Stomach (tissue), 9 donors: ENCODE measurements around the gene GALNT18. TPM values are rescaled to one million over a fixed set of nuclear protein-coding genes. Genes with fewer than 3 reads are reported as not detected.

Experiments
- DNase-seq, 2 donors: peaks; one replicate each; pipeline versions ENCODE4 v3.0.0 to v3.0.0-alpha.2; 2013 to 2019
- H3K27ac ChIP-seq, 5 donors: fragments of 200-600 bp in 4 of 5; sonication (generic) in 4 of 5; one replicate each; pipeline ENCODE4 v1.5.1; 2013 to 2019; ENCODE audit warnings: mild to moderate bottlenecking in 1 of 5, moderate library complexity in 1 of 5
- H3K27me3 ChIP-seq, 3 donors: fragments of 200-600 bp; sonication (generic); one replicate each; pipeline ENCODE4 v1.5.1; 2017 to 2019; ENCODE audit warnings: mixed run types in 1 of 3
- H3K36me3 ChIP-seq, 4 donors: fragments of 200-600 bp; sonication (generic); 1 replicate in 3 of 4; 2 replicates in 1 of 4; pipeline ENCODE4 v1.5.1; 2016 to 2019
- H3K4me1 ChIP-seq, 4 donors: fragments of 200-600 bp; sonication (generic); one replicate each; pipeline ENCODE4 v1.5.1; 2016 to 2019
- H3K4me3 ChIP-seq, 4 donors: fragments of 200-600 bp; sonication (generic) in 3 of 4; one replicate each; pipeline ENCODE4 v1.5.1; 2016 to 2019; ENCODE audit warnings: mild to moderate bottlenecking in 1 of 4
- H3K9me3 ChIP-seq, 4 donors: fragments of 200-600 bp; sonication (generic); one replicate each; pipeline ENCODE4 v1.5.1; 2016 to 2019
- EP300 ChIP-seq: sonication (generic); formaldehyde crosslinking; IDR thresholded peaks from one replicate; pipeline ENCODE4 v1.6.1; 2017; ENCODE audit warnings: antibody characterized with exemption
- POLR2A ChIP-seq, 4 donors: fragments of 450-650 bp; IDR thresholded peaks; one replicate each; pipeline ENCODE4 v1.6.1; 2016; ENCODE audit warnings: antibody characterized with exemption in 4 of 4, control low read depth in 2 of 4, mild to moderate bottlenecking in 1 of 4, moderate library complexity in 1 of 4
- POLR2AphosphoS5 ChIP-seq, 3 donors: sonication (generic); formaldehyde crosslinking; IDR thresholded peaks; one replicate each; pipeline ENCODE4 v1.6.1; 2016; ENCODE audit warnings: antibody characterized with exemption in 3 of 3
- WGBS, 5 donors: extraction: QIAGEN DNeasy Blood & Tissue Kit in 3 of 5; methylation state at CpG; one replicate each; pipeline versions ENCODE4 v1.1.5 to v1.1.7; 2013 to 2018; 5-methylcytosine and 5-hydroxymethylcytosine counted together
- intact Hi-C: fragments of 100-400 bp; cut with DNase I; formaldehyde crosslinking; loops from one replicate; pipeline ENCODE4 v1.15.1; 2023; ENCODE audit warnings: low total_unique reads
- polyA plus RNA-seq, 3 donors: library from polyadenylated mRNA; stranded (reverse); fragments of 200-250 nt; gene quantifications; one replicate each; pipeline ENCODE4 v1.2.3, GENCODE V29; 2013
- total RNA-seq, 5 donors: library from RNA; depleted of rRNA; stranded (reverse); fragments of >200 nt; gene quantifications; one replicate each; pipeline versions ENCODE4 v1.1.0 to v1.2.3, GENCODE V29; 2014 to 2016
- TF ChIP-seq, protein P1 (sequence below), 7 experiments: fragments of 450-650 bp in 4 of 7; fragments of 200-600 bp in 3 of 7; sonication (generic) in 3 of 7; IDR thresholded peaks; one replicate each; pipeline ENCODE4 v1.5.1; 2016 to 2019; ENCODE audit warnings: antibody characterized with exemption in 7 of 7, control low read depth in 2 of 7, mild to moderate bottlenecking in 1 of 7
- donor health status: healthy with polysubstance abuse.
- donor health status: Bipolar disorder and iron deficiency.
- donor health status: healthy.

GALNT18 gene
- total and polyA plus RNA-seq, 8 donors = 0.58 to 16.1 (median 2.7) TPM

DNA sequence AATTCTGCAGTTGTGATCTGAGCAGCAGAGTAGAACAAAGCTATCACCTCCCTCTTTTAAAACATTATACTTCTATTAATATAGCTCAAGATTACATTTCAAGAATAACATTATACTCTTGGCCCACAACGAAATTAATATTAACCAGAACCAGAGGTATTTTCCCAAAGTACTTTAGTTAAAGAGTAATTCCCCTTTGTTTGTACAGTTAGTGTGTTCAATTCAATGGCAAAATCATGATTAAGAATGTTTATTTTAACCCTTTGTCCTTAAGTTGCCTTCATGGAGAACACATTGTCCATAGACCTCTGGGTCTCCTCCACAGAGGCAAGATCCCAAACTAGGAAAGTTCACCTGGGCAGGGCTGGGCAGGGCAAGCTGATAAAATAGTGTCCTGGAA lies 180.7 kb downstream of the GALNT18 start:
- Histone ChIP-seq H3K9me3 (no peaks in the 10 kb centered on the region), H3K4me1 (peaks cover 0 to 19% (median 6%) of the 10 kb centered on the region in 4 donors), H3K4me3 (no peak overlapping the region), H3K27me3 (no peaks in the 10 kb centered on the region), H3K36me3 (no peaks in the 10 kb centered on the region), H3K27ac (no peak overlapping the region)
- WGBS, 5 donors = 34 to 55% (median 39%) methylated on average over 1 of the region's 1 CpG
- intact Hi-C loops = no loop called here
- TF ChIP-seq, protein P1, sequence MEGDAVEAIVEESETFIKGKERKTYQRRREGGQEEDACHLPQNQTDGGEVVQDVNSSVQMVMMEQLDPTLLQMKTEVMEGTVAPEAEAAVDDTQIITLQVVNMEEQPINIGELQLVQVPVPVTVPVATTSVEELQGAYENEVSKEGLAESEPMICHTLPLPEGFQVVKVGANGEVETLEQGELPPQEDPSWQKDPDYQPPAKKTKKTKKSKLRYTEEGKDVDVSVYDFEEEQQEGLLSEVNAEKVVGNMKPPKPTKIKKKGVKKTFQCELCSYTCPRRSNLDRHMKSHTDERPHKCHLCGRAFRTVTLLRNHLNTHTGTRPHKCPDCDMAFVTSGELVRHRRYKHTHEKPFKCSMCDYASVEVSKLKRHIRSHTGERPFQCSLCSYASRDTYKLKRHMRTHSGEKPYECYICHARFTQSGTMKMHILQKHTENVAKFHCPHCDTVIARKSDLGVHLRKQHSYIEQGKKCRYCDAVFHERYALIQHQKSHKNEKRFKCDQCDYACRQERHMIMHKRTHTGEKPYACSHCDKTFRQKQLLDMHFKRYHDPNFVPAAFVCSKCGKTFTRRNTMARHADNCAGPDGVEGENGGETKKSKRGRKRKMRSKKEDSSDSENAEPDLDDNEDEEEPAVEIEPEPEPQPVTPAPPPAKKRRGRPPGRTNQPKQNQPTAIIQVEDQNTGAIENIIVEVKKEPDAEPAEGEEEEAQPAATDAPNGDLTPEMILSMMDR (IDR thresholded peaks at IDR 0.05) = no peak
- TF ChIP-seq POLR2AphosphoS5 (IDR thresholded peaks at IDR 0.05) (no peak), EP300 (no peak), POLR2A (IDR thresholded peaks at IDR 0.05) (no peak)
- DNase-seq = no peak

DNA sequence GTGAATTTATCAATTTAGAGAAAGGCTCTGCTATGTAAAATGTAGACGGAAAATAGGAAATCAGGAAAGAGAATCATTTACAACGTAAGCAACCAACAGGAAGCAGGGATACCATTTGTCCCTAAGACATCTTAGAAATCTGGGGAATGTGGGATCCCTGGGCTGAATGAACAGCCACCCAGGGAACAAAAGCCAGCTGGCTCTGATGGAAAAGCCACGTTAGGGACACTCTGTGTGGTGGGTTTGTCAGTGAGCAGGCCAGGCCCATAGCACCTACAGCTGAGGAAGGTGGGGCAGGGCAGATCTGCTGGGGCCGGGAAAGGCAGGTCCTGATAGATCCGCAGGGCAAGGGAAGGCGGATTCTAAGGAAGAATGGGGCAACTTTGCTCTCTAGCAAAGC lies 181.7 kb downstream of the GALNT18 start:
- H3K4me3 ChIP-seq = no peak overlapping the region
- TF ChIP-seq POLR2AphosphoS5 (IDR thresholded peaks at IDR 0.05) (no peak), POLR2A (IDR thresholded peaks at IDR 0.05) (no peak), EP300 (no peak)
- TF ChIP-seq, protein P1 (IDR thresholded peaks at IDR 0.05) = no peak
- H3K27ac ChIP-seq = no peak overlapping the region
- H3K4me1 ChIP-seq = peaks cover 0 to 19% (median 6%) of the 10 kb centered on the region in 4 donors
- intact Hi-C loops = no loop called here
- no peaks in the 10 kb centered on the region for H3K9me3 ChIP-seq
- H3K36me3 ChIP-seq = no peaks in the 10 kb centered on the region
- no peaks in the 10 kb centered on the region for H3K27me3 ChIP-seq
- 69 to 81% (median 79%) methylated on average over 6 of the region's 6 CpGs for WGBS, 5 donors
- no peak for DNase-seq

DNA sequence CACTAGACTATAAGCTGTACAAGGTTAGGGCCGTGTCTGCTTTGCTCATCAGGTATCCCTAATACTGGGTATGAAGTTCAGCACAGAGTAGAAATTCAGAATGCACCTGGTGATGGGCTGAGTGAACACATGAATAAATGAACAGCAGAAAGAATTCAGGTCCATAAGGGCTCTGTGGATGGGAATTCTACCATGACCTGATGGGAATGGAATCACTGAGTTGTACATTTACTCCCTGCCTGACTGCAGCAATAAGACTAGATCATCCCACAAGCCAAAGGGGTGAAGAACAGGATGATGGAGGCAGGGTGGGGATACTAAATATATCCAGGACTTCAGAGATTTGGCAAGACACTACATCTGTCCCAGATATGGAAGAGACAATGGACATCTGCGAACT lies 182.2 kb downstream of the GALNT18 start:
- H3K9me3 ChIP-seq = no peaks in the 10 kb centered on the region
- H3K4me3 ChIP-seq = no peak overlapping the region
- TF ChIP-seq POLR2AphosphoS5 (IDR thresholded peaks at IDR 0.05) (no peak), POLR2A (IDR thresholded peaks at IDR 0.05) (no peak), EP300 (no peak)
- TF ChIP-seq, protein P1 (IDR thresholded peaks at IDR 0.05) = no peak
- intact Hi-C loops = no loop called here
- H3K36me3 ChIP-seq = no peaks in the 10 kb centered on the region
- H3K27ac ChIP-seq = no peak overlapping the region
- 94 to 100% (median 97%) methylated on average over 2 of the region's 2 CpGs for WGBS, 5 donors
- peaks cover 0 to 13% (median 3%) of the 10 kb centered on the region in 4 donors for H3K4me1 ChIP-seq
- no peaks in the 10 kb centered on the region for H3K27me3 ChIP-seq
- DNase-seq = no peak

DNA sequence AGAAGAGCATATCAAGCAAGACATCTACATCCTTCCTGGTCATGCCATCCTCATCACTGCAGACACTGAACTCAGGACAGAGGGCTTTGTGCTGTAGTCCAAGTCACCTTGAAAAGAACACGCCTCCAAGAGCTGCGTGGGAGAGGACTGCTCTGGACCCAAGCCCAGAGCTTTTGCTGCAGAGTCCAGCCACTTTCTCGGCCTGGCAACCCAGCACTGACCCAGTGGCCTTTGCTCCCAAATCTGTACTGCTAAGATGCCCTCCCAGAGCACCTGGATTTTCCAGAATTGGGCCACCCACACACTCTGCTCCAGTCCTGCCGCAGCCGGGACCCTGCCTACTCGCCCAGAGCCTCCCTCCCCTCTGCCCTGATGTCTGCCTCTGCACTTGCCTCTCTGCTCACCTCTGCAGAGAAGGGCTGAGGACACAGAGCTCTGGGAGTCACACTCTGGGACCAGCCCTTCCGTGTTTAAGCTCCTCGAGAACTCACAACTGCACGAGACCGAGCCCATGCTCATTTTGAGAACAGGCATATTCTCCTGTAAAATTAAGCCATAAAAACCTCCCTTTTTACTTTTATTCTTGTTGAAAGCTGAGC lies 185.0 kb downstream of the GALNT18 start:
- intact Hi-C loops = no loop called here
- no peaks in the 10 kb centered on the region for H3K9me3 ChIP-seq
- no peaks in the 10 kb centered on the region for H3K36me3 ChIP-seq
- H3K27me3 ChIP-seq = no peaks in the 10 kb centered on the region
- WGBS, 5 donors = 49 to 69% (median 57%) methylated on average over 10 of the region's 10 CpGs
- no peak for TF ChIP-seq EP300
- no peak for TF ChIP-seq POLR2AphosphoS5 (IDR thresholded peaks at IDR 0.05)
- TF ChIP-seq POLR2A (IDR thresholded peaks at IDR 0.05) = no peak
- TF ChIP-seq, protein P1 (IDR thresholded peaks at IDR 0.05) = no peak
- H3K27ac ChIP-seq = no peak overlapping the region
- peaks cover 0 to 6% (median 0%) of the 10 kb centered on the region in 4 donors for H3K4me1 ChIP-seq
- DNase-seq = no peak
- H3K4me3 ChIP-seq = no peak overlapping the region
